GM18498 (cell line): Measurements from ENCODE around the gene IFNA14.
A peak's percentile ranks its signal among the peaks of the same experiment; 100 is the strongest.
"Not testable (repeated sequence)": the region's sequence is repeated elsewhere in the genome, so short reads cannot be mapped to it uniquely, and the experiment has no call there.

Experiments
- ATAC-seq: cut with Tn5 transposase; IDR thresholded peaks from one replicate; pipeline ENCODE4 v1.9.1; 2021; ENCODE audit warnings: mild to moderate bottlenecking, moderate library complexity; ENCODE audit not compliant: unreplicated experiment

The IFNA14 gene

GRCh38 chr9:21239911-21240310 is at the start of gene IFNA14:
Gene IFNA14 (minus strand): TSS chr9:21240005. CDS start chr9:21239935, 70 bp downstream.
- no peak for ATAC-seq

- ATAC-seq, result no peak
These were observed 47.5 kb upstream of the IFNA14 start for GRCh38 chr9:21287280-21287679.

GRCh38 chr9:21286659-21287058 is 46.9 kb upstream of the IFNA14 start:
- no peak for ATAC-seq

- ATAC-seq, result no peak
These were observed 46.3 kb upstream of the IFNA14 start for GRCh38 chr9:21286099-21286498.

GRCh38 chr9:21281275-21281674 is 41.5 kb upstream of the IFNA14 start:
- ATAC-seq, result no peak

- no peak for ATAC-seq
These were observed 28.5 kb upstream of the IFNA14 start for GRCh38 chr9:21268347-21268657.

- peak; percentile 78 for ATAC-seq
These were observed 27.9 kb upstream of the IFNA14 start for GRCh38 chr9:21267485-21268346.

- ATAC-seq, result no peak
These were observed 27.1 kb upstream of the IFNA14 start for GRCh38 chr9:21266733-21267484.

- peak; percentile 57 for ATAC-seq
These were observed 25.8 kb upstream of the IFNA14 start for GRCh38 chr9:21265421-21266189.

GRCh38 chr9:21255538-21256212 is 15.9 kb upstream of the IFNA14 start:
- ATAC-seq, result peak; percentile 39

- peak; percentile 87 for ATAC-seq
These were observed 13.1 kb upstream of the IFNA14 start for GRCh38 chr9:21252721-21253547.

GRCh38 chr9:21251638-21252037 is 11.8 kb upstream of the IFNA14 start:
- no peak for ATAC-seq

- no peak for ATAC-seq
These were observed 11.4 kb upstream of the IFNA14 start for GRCh38 chr9:21251190-21251589.

GRCh38 chr9:21244836-21245235 is 5.0 kb upstream of the IFNA14 start:
- ATAC-seq, result peak; percentile 59

GRCh38 chr9:21236360-21236714 is 3.5 kb downstream of the IFNA14 start:
- ATAC-seq, result not testable (repeated sequence)

- peak; percentile 88 for ATAC-seq
These were observed 4.1 kb downstream of the IFNA14 start for GRCh38 chr9:21235468-21236359.

GRCh38 chr9:21234153-21234687 is 5.6 kb downstream of the IFNA14 start:
- no peak for ATAC-seq

GRCh38 chr9:21233258-21233657 is 6.5 kb downstream of the IFNA14 start:
- no peak for ATAC-seq

GRCh38 chr9:21228122-21228521 is 11.7 kb downstream of the IFNA14 start, which contains the start of gene IFNA17:
Gene IFNA17 (minus strand): TSS chr9:21228222. CDS start chr9:21228173, 49 bp downstream.
- no peak for ATAC-seq
